PC-9 (cell line): ENCODE results near the gene FHL3.
A peak's percentile ranks its signal among the peaks of the same experiment; 100 is the strongest.

ENCODE experiments used
- EZH2 ChIP-seq: fragments of 200-600 bp; sonication (generic); IDR thresholded peaks from 2 replicates; pipeline ENCODE4 v1.8.0; 2017; ENCODE audit warnings: antibody characterized with exemption, low read depth
- TF ChIP-seq, protein P1 (sequence below): fragments of 200-600 bp; sonication (generic); conservative IDR thresholded peaks from 2 replicates; pipeline ENCODE4 v1.6.1; 2017; ENCODE audit warnings: mixed run types, antibody characterized with exemption, mild to moderate bottlenecking, moderate library complexity

GRCh38 chr1:38037221-38037939, 32.1 kb upstream of the FHL3 start:
- TF ChIP-seq, protein P1, sequence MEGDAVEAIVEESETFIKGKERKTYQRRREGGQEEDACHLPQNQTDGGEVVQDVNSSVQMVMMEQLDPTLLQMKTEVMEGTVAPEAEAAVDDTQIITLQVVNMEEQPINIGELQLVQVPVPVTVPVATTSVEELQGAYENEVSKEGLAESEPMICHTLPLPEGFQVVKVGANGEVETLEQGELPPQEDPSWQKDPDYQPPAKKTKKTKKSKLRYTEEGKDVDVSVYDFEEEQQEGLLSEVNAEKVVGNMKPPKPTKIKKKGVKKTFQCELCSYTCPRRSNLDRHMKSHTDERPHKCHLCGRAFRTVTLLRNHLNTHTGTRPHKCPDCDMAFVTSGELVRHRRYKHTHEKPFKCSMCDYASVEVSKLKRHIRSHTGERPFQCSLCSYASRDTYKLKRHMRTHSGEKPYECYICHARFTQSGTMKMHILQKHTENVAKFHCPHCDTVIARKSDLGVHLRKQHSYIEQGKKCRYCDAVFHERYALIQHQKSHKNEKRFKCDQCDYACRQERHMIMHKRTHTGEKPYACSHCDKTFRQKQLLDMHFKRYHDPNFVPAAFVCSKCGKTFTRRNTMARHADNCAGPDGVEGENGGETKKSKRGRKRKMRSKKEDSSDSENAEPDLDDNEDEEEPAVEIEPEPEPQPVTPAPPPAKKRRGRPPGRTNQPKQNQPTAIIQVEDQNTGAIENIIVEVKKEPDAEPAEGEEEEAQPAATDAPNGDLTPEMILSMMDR = peak; percentile 43
- TF ChIP-seq EZH2 = no peak
